ENCODE data around the gene GRIA3.

- TF ChIP-seq POLR2AphosphoS5 (IDR thresholded peaks at IDR 0.05; ENCODE audit: insufficient read depth in 1 of 2, low read depth in 1 of 2) (no peak), CTCF (IDR thresholded peaks at IDR 0.05) (no peak)
Measured at GRCh38 chrX:123348468-123348867, 164.4 kb downstream of the GRIA3 start.
